ENCODE data around the gene STAB1.
A peak's percentile ranks its signal among the peaks of the same experiment; 100 is the strongest.

The STAB1 gene

GRCh38 chr3:52458031-52458760, 36.9 kb upstream of the STAB1 start:
- DNase-seq, result no peak

- no peak for DNase-seq
These were observed 36.2 kb upstream of the STAB1 start for GRCh38 chr3:52458770-52459545.

- no peak for DNase-seq
These were observed 33.3 kb upstream of the STAB1 start for GRCh38 chr3:52461874-52462273.

GRCh38 chr3:52463416-52463815, 31.7 kb upstream of the STAB1 start:
- peak; percentile 38 to 68 (median 60) for DNase-seq

- DNase-seq, result no peak
These were observed 26.8 kb upstream of the STAB1 start for GRCh38 chr3:52468336-52468735.

- no peak for DNase-seq
These were observed 26.1 kb upstream of the STAB1 start for GRCh38 chr3:52469001-52469400.

- DNase-seq, result no peak
These were observed 24.2 kb upstream of the STAB1 start for GRCh38 chr3:52470920-52471319.

GRCh38 chr3:52471371-52472238, 23.5 kb upstream of the STAB1 start:
- DNase-seq, result peak; percentile 86 to 91 (median 89)

GRCh38 chr3:52472239-52473000, 22.7 kb upstream of the STAB1 start:
- DNase-seq, result peak; percentile 46 to 61 (median 55)

- peak; percentile 44 to 64 (median 51) for DNase-seq
These were observed 22.1 kb upstream of the STAB1 start for GRCh38 chr3:52473026-52473425.

- no peak for DNase-seq
These were observed 17.9 kb upstream of the STAB1 start for GRCh38 chr3:52477076-52477795.

GRCh38 chr3:52477796-52478095, 17.4 kb upstream of the STAB1 start:
- DNase-seq, result peak in 1 of 3 donors; percentile 31

- DNase-seq, result no peak
These were observed 15.9 kb upstream of the STAB1 start for GRCh38 chr3:52479037-52479876.

- peak; percentile 52 to 59 (median 58) for DNase-seq
These were observed 15.1 kb upstream of the STAB1 start for GRCh38 chr3:52479877-52480575.

GRCh38 chr3:52480768-52481715, 14.1 kb upstream of the STAB1 start:
- DNase-seq, result no peak

GRCh38 chr3:52481819-52482521, 13.2 kb upstream of the STAB1 start:
- no peak for DNase-seq

- DNase-seq, result no peak
These were observed 12.1 kb upstream of the STAB1 start for GRCh38 chr3:52483081-52483480.

- DNase-seq, result no peak
These were observed 11.4 kb upstream of the STAB1 start for GRCh38 chr3:52483577-52484381.
